Right atrium auricular region (tissue), 2 donors: Measurements from ENCODE around the gene CEP85. TPM values are rescaled to one million over a fixed set of nuclear protein-coding genes. Genes with fewer than 3 reads are reported as not detected.

Experiments
- DNase-seq: peaks from one replicate; pipeline ENCODE4 v3.0.0-alpha.2; 2019; ENCODE audit warnings: low spot score
- H3K27ac ChIP-seq, 2 donors: fragments of 200-600 bp; sonication (generic); 1 replicate in 1 of 2; 2 replicates in 1 of 2; pipeline ENCODE4 v1.5.1; 2016 to 2019
- H3K27me3 ChIP-seq, 2 donors: fragments of 200-600 bp; sonication (generic); one replicate each; pipeline versions ENCODE4 v1.5.1 to v1.6.0; 2017 to 2019
- H3K36me3 ChIP-seq: fragments of 200-600 bp; sonication (generic); one replicate; pipeline ENCODE4 v1.5.1; 2016
- H3K4me1 ChIP-seq, 2 donors: fragments of 200-600 bp; sonication (generic); one replicate each; pipeline versions ENCODE4 v1.5.1 to v1.6.0; 2017 to 2019
- H3K4me3 ChIP-seq, 2 donors: fragments of 200-600 bp; sonication (generic); 1 replicate in 1 of 2; 2 replicates in 1 of 2; pipeline ENCODE4 v1.5.1; 2017 to 2019; ENCODE audit warnings: mild to moderate bottlenecking in 1 of 2, moderate library complexity in 1 of 2
- H3K9me3 ChIP-seq, 2 donors: fragments of 200-600 bp; sonication (generic); one replicate each; pipeline ENCODE4 v1.5.1; 2019
- total RNA-seq, 2 donors: library from RNA; depleted of rRNA; stranded (reverse); fragments of >200 nt; gene quantifications; one replicate each; pipeline ENCODE4 v1.1.0, GENCODE V29; 2016
- TF ChIP-seq, protein P1 (sequence below), 2 donors: fragments of 200-600 bp; sonication (generic); IDR thresholded peaks; one replicate each; pipeline ENCODE4 v1.5.1; 2019; ENCODE audit warnings: antibody characterized with exemption in 2 of 2

The CEP85 gene
- total RNA-seq, 2 donors from 2014 or later: 31.2 to 104 TPM

DNA sequence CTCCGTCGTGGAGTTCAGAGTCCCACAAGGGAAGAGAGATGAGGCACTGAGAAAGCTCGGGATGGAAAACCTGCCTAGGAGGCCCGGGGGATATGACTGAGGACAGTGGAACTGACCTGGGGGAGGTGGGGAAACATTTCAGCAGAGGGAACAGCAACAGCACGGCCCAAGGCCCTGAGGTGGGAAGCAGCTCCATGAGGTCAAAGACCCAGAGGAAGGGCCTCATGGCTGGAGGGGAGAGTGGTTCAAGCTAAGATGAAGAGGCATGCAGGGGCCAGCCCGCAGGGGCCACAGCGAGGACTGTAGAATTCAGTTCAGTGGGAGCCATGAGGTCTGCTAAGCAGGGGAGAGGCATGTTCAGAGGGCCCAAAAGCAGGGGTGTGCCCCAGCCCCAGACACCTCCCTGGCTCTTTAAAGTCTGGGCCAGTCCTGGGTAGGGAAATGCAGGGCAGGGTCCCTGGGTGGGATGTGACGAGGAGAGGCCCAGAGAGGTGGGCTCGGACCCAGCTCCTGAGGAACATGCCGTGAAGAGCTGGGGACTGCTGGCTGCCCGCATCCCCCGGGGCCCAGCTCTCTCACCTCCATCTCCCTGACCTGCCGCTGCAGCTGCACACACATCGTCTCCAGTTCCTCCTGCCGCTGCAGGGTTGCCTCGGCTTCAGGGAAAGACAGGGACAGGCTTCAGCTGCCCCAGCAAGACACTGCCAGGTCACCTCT, 62.5 kb downstream of the CEP85 start:
- no peaks in the 10 kb centered on the region for H3K36me3 ChIP-seq
- no peak overlapping the region for H3K27ac ChIP-seq
- no peak for DNase-seq
- H3K4me3 ChIP-seq: no peak overlapping the region
- no peaks in the 10 kb centered on the region for H3K9me3 ChIP-seq
- TF ChIP-seq, protein P1, sequence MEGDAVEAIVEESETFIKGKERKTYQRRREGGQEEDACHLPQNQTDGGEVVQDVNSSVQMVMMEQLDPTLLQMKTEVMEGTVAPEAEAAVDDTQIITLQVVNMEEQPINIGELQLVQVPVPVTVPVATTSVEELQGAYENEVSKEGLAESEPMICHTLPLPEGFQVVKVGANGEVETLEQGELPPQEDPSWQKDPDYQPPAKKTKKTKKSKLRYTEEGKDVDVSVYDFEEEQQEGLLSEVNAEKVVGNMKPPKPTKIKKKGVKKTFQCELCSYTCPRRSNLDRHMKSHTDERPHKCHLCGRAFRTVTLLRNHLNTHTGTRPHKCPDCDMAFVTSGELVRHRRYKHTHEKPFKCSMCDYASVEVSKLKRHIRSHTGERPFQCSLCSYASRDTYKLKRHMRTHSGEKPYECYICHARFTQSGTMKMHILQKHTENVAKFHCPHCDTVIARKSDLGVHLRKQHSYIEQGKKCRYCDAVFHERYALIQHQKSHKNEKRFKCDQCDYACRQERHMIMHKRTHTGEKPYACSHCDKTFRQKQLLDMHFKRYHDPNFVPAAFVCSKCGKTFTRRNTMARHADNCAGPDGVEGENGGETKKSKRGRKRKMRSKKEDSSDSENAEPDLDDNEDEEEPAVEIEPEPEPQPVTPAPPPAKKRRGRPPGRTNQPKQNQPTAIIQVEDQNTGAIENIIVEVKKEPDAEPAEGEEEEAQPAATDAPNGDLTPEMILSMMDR (IDR thresholded peaks at IDR 0.05): no peak
- no peaks in the 10 kb centered on the region for H3K27me3 ChIP-seq
- no peaks in the 10 kb centered on the region for H3K4me1 ChIP-seq

GRCh38 chr1:26297057-26297790, 63.2 kb downstream of the CEP85 start:
- Histone ChIP-seq H3K27me3 (no peaks in the 10 kb centered on the region), H3K27ac (no peak overlapping the region), H3K36me3 (no peaks in the 10 kb centered on the region), H3K9me3 (no peaks in the 10 kb centered on the region), H3K4me1 (no peaks in the 10 kb centered on the region), H3K4me3 (no peak overlapping the region)
- TF ChIP-seq, protein P1 (IDR thresholded peaks at IDR 0.05): no peak
- DNase-seq: no peak

GRCh38 chr1:26297791-26298124, 63.8 kb downstream of the CEP85 start:
- DNase-seq: no peak
- TF ChIP-seq, protein P1 (IDR thresholded peaks at IDR 0.05): no peak
- Histone ChIP-seq H3K27me3 (no peaks in the 10 kb centered on the region), H3K4me3 (no peak overlapping the region), H3K4me1 (no peaks in the 10 kb centered on the region), H3K27ac (no peak overlapping the region), H3K36me3 (no peaks in the 10 kb centered on the region), H3K9me3 (no peaks in the 10 kb centered on the region)

GRCh38 chr1:26300578-26301275, 66.7 kb downstream of the CEP85 start:
- Histone ChIP-seq H3K9me3 (no peaks in the 10 kb centered on the region), H3K27me3 (no peaks in the 10 kb centered on the region), H3K36me3 (no peaks in the 10 kb centered on the region), H3K4me1 (peaks cover 0 to 2% of the 10 kb centered on the region in 2 donors), H3K27ac (no peak overlapping the region), H3K4me3 (no peak overlapping the region)
- TF ChIP-seq, protein P1 (IDR thresholded peaks at IDR 0.05): no peak
- no peak for DNase-seq

DNA sequence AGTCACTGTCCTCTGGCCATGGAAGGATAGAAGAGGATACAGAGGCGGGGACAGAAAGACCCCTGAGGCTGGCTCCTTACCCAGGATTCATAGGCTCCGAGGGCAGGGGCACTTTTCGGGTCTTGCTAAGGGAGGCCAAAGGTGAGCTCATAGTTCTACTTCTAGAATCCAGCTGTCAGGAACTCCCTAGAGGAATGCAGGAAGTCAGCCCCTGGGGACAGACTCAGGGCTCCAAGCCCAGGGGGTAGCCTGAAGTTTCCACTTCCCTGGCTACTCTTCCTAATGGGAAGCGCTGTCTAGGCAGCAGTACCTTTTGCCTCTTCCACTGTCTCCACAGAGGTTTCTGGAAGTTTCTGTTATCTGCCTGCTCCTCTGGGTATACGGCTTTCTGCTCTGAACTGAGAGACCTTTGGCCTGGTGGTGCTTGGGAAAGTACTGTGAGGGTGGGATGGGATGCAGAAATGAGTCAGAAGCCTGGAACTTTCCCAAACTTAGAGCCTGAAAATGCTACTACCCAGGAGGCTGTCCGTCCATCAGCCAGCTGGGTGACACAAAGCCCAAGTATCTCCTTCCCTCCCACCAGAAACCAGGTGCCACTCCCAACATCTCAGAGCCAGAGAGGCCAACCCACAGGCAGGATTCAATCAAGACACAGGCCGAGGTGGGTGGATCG, 68.9 kb downstream of the CEP85 start:
- Histone ChIP-seq H3K27me3 (no peaks in the 10 kb centered on the region), H3K4me1 (peaks cover 0 to 15% of the 10 kb centered on the region in 2 donors), H3K4me3 (no peak overlapping the region), H3K27ac (peak overlapping the region in 1 of 2 donors; percentile 9), H3K9me3 (no peaks in the 10 kb centered on the region), H3K36me3 (no peaks in the 10 kb centered on the region)
- no peak for DNase-seq
- TF ChIP-seq, protein P1 (IDR thresholded peaks at IDR 0.05): no peak
